Cerebellar nuclear complex (tissue), 1 donor: ENCODE results near the gene SHTN1.

Experiments
- DNase-seq, 2 experiments: peaks; one replicate each; lab custom pipeline; 2025; lab: John Stamatoyannopoulos, UW

Gene SHTN1

GRCh38 chr10:116868722-116869121 lies 136.3 kb downstream of the SHTN1 start:
- no peak for DNase-seq

GRCh38 chr10:116868198-116868676 lies 136.8 kb downstream of the SHTN1 start:
- no peak for DNase-seq

GRCh38 chr10:116866987-116867595 lies 137.9 kb downstream of the SHTN1 start:
- no peak for DNase-seq

- no peak for DNase-seq
Measured at GRCh38 chr10:116866066-116866465, 138.9 kb downstream of the SHTN1 start.

- DNase-seq = no peak
Measured at GRCh38 chr10:116864436-116864835, 140.6 kb downstream of the SHTN1 start.

GRCh38 chr10:116861796-116862195 lies 143.2 kb downstream of the SHTN1 start:
- DNase-seq = no peak

GRCh38 chr10:116857156-116857555 lies 147.8 kb downstream of the SHTN1 start:
- DNase-seq = no peak

GRCh38 chr10:116853701-116854100 lies 151.3 kb downstream of the SHTN1 start:
- no peak for DNase-seq

GRCh38 chr10:116853287-116853686 lies 151.7 kb downstream of the SHTN1 start:
- no peak for DNase-seq

GRCh38 chr10:116852246-116852645 lies 152.7 kb downstream of the SHTN1 start:
- DNase-seq = no peak

- no peak for DNase-seq
Measured at GRCh38 chr10:116850058-116850611, 154.9 kb downstream of the SHTN1 start.

GRCh38 chr10:116849248-116850057 lies 155.5 kb downstream of the SHTN1 start, which contains the start of gene ENO4:
TSS of gene ENO4 (plus strand) at chr10:116849499. CDS start at chr10:116849567, 68 bp downstream.
- DNase-seq = peak; percentile 25 to 74

GRCh38 chr10:116848944-116849247 lies 156.1 kb downstream of the SHTN1 start:
- no peak for DNase-seq

GRCh38 chr10:116848032-116848943 lies 156.7 kb downstream of the SHTN1 start:
- no peak for DNase-seq

- DNase-seq = no peak
Measured at GRCh38 chr10:116845823-116846222, 159.2 kb downstream of the SHTN1 start.

- no peak for DNase-seq
Measured at GRCh38 chr10:116840389-116841075, 164.5 kb downstream of the SHTN1 start.

- DNase-seq = no peak
Measured at GRCh38 chr10:116838143-116838725, 166.8 kb downstream of the SHTN1 start.

GRCh38 chr10:116836902-116837523 lies 168.0 kb downstream of the SHTN1 start:
- no peak for DNase-seq

GRCh38 chr10:116836083-116836482 lies 168.9 kb downstream of the SHTN1 start:
- DNase-seq = no peak

- no peak for DNase-seq
Measured at GRCh38 chr10:116835658-116836057, 169.3 kb downstream of the SHTN1 start.
